BE2C (cell line): ENCODE data around the gene ITGA1.

Experiments
- DNase-seq: peaks from one replicate; pipeline ENCODE4 v3.0.0-alpha.2; 2020
- H3K27me3 ChIP-seq: fragments of 250-450 bp; sonication (Bioruptor Pico); 2 replicates; pipeline ENCODE4 v1.5.1; 2020; ENCODE audit warnings: mild to moderate bottlenecking
- H3K36me3 ChIP-seq: fragments of 250-450 bp; sonication (Bioruptor Pico); 2 replicates; pipeline ENCODE4 v1.5.1; 2020; ENCODE audit warnings: mild to moderate bottlenecking
- H3K4me1 ChIP-seq: fragments of 250-450 bp; sonication (Bioruptor Pico); 2 replicates; pipeline ENCODE4 v1.5.1; 2020
- H3K4me3 ChIP-seq: 2 replicates; pipeline ENCODE4 v1.5.1; 2011; ENCODE audit warnings: low read depth, low read length
- H3K9me3 ChIP-seq: fragments of 250-450 bp; sonication (Bioruptor Pico); 2 replicates; pipeline ENCODE4 v1.5.1; 2020
- TF ChIP-seq, protein P1 (sequence below): IDR thresholded peaks from 2 replicates; pipeline ENCODE4 v1.5.1; 2012; ENCODE audit warnings: mild to moderate bottlenecking, low read depth, low read length

The ITGA1 gene

DNA sequence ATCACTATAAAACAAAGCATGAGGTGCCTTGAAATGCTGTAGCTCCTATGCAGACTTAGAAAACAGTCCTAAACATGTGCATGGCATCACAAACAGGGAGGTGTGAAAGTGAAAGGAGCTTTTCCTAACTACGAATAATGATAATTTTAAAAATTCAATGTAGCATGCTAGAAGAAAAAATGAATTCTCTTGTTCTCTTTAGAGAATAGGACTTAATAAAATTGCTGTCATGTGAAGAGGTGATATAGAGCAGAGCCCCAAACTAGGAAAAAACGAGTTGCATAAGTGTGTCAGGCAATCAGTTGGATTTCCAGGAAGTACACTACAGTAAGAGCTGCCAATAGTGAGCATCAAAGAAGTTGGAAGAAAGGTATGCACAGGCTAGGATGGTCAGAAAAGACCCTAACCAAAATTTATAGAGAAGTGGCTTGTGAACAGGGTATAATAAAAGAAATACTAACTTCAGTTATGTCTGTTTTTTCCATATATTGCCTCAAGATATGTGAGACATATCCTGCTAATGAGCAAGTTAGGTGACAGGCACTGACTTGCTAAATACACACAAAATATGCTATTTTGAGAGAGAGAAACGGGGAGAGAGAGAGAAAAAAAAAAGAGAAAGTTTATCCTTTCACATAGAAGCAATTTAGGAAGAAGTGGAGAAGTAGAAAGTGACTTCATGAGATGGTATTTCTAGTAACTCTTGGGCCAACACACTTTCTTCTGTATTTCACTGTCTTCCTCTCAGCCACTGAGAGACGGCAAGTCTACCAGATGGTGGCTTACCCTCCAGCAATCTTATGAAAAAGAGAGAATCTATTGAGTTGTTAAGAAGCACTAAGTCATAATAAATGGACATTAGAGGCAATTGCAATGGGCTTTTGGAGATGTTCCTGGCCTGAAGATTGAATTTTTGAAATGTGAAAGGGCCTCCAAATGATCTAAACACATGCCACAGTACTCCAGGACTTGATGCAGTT lies 219.5 kb downstream of the ITGA1 start:
- Histone ChIP-seq H3K36me3 (no peaks in the 10 kb centered on the region), H3K4me1 (no peaks in the 10 kb centered on the region), H3K9me3 (no peaks in the 10 kb centered on the region), H3K27me3 (no peaks in the 10 kb centered on the region), H3K4me3 (no peak overlapping the region)
- no peak for DNase-seq
- TF ChIP-seq, protein P1, sequence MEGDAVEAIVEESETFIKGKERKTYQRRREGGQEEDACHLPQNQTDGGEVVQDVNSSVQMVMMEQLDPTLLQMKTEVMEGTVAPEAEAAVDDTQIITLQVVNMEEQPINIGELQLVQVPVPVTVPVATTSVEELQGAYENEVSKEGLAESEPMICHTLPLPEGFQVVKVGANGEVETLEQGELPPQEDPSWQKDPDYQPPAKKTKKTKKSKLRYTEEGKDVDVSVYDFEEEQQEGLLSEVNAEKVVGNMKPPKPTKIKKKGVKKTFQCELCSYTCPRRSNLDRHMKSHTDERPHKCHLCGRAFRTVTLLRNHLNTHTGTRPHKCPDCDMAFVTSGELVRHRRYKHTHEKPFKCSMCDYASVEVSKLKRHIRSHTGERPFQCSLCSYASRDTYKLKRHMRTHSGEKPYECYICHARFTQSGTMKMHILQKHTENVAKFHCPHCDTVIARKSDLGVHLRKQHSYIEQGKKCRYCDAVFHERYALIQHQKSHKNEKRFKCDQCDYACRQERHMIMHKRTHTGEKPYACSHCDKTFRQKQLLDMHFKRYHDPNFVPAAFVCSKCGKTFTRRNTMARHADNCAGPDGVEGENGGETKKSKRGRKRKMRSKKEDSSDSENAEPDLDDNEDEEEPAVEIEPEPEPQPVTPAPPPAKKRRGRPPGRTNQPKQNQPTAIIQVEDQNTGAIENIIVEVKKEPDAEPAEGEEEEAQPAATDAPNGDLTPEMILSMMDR: no peak

DNA sequence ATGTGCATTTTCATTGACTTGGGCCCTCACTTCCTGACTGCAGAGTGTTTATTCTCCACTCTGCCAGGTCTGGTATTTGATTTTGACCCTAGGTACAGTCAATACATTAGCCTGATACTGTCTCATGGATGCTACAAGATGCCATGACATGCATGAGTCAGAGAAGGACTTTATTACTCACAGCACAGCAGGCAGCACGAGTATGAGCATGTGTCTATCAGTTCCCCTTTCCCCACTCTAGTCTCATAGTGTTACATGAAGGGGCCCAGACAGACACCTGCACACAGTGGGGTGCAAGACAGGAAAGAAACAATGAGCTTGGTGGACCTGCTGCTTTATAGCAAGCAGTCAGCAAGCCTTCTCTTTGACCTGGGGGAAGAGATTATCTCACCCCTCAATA lies 221.0 kb downstream of the ITGA1 start:
- no peak for DNase-seq
- Histone ChIP-seq H3K4me3 (no peak overlapping the region), H3K4me1 (no peaks in the 10 kb centered on the region), H3K9me3 (no peaks in the 10 kb centered on the region), H3K27me3 (peaks cover 6% of the 10 kb centered on the region; the same call in 1 of the 2 replicates), H3K36me3 (no peaks in the 10 kb centered on the region)
- TF ChIP-seq, protein P1: no peak
